ENCODE data around the gene HPSE. TPM values are rescaled to one million over a fixed set of nuclear protein-coding genes. Genes with fewer than 3 reads are reported as not detected.
A peak's percentile ranks its signal among the peaks of the same experiment; 100 is the strongest.

The HPSE gene
- polyA plus RNA-seq, 1 of the 3 experiments (the other 2 are of a cell fraction): 1.7 TPM

DNA sequence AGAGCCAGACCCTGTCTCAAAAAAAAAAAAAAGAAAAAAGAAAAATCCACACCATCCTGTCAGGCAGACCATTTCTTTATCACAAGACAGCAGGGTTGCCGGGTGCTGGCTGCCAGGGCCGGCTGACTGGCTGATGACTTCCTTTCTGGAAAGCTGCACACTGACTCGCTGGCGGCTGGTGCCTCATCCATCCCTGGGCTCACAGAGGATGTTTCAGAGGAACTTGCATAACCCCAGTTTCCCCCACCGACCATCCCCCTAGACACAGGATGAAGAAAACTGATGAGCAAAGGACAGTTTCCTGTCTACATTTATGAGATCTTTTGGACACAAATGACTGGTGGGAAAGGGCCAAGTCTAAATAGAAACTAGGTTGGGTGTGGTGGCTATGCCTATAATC, 14.1 kb downstream of the HPSE start:
- no peak for TF ChIP-seq MXI1 (IDR thresholded peaks at IDR 0.05; ENCODE audit: low read depth, low read length)
- no peak for TF ChIP-seq RAD21 (IDR thresholded peaks at IDR 0.05; ENCODE audit: low read length)
- no peak for TF ChIP-seq MEF2A (IDR thresholded peaks at IDR 0.05; ENCODE audit: borderline replicate concordance, low read depth)
- TF ChIP-seq ELF1 (IDR thresholded peaks at IDR 0.05): no peak
- TF ChIP-seq, protein P1, sequence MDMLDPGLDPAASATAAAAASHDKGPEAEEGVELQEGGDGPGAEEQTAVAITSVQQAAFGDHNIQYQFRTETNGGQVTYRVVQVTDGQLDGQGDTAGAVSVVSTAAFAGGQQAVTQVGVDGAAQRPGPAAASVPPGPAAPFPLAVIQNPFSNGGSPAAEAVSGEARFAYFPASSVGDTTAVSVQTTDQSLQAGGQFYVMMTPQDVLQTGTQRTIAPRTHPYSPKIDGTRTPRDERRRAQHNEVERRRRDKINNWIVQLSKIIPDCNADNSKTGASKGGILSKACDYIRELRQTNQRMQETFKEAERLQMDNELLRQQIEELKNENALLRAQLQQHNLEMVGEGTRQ (IDR thresholded peaks at IDR 0.05; ENCODE audit: borderline replicate concordance, low read depth, low read length): no peak
- TF ChIP-seq JUND (IDR thresholded peaks at IDR 0.05): no peak
- H3K79me2 ChIP-seq (ENCODE audit: insufficient read depth): no peaks in the 10 kb centered on the region
- peak overlapping the region; percentile 72; the same call in 1 of the 2 replicates for H2AFZ ChIP-seq (ENCODE audit: low read depth)
- peaks cover 4% of the 10 kb centered on the region; the same call in 1 of the 2 replicates for H3K27me3 ChIP-seq (ENCODE audit: insufficient read depth)
- H3K9me2 ChIP-seq: no peaks in the 10 kb centered on the region
- DNase-seq: no peak
- ChIA-PET CTCF (interaction anchor here (1.8 kb wide), 1 partner anchor 39 kb away, joined by 8 read pairs; no protein-coding TSS in a partner anchor), POLR2A (no interaction called here)
- no peak overlapping the region for H3K9ac ChIP-seq
- 0 out of 2 replicates have a peak overlapping the region, but pooled peaks have one; percentile 15 for H3K4me2 ChIP-seq
- no peaks in the 10 kb centered on the region for H4K20me1 ChIP-seq (ENCODE audit: insufficient read depth)
- H3K4me1 ChIP-seq (ENCODE audit: control insufficient read depth in 1 of 2, insufficient read depth in 2 of 2, low read depth in 1 of 2, low read length in 1 of 2): no peaks in the 10 kb centered on the region
- H3K4me3 ChIP-seq (ENCODE audit: low read depth in 2 of 2, low read length in 1 of 2): no peak overlapping the region; a peak in 1 of 4 replicates
- WGBS (ENCODE audit: low lambda C conversion rate): 20% methylated on average over 5 of the region's 5 CpGs
- no peaks in the 10 kb centered on the region for H3F3A ChIP-seq (replicated peaks; ENCODE audit: insufficient read depth)
- H3K27ac ChIP-seq (ENCODE audit: low read depth in 2 of 2, low read length in 1 of 2): no peak overlapping the region; a peak in 1 of 4 replicates
- no peaks in the 10 kb centered on the region for H3K9me3 ChIP-seq
- H3K36me3 ChIP-seq (replicated peaks in 1 of 2; ENCODE audit: control insufficient read depth in 1 of 2, insufficient read depth in 2 of 2, low read length in 1 of 2): no peaks in the 10 kb centered on the region

- ChIA-PET POLR2A (no interaction called here), CTCF (interaction anchor here (1.8 kb wide), 1 partner anchor 37 kb away, joined by 8 read pairs; no protein-coding TSS in a partner anchor)
- Histone ChIP-seq H3K9me3 (no peaks in the 10 kb centered on the region), H3K9me2 (no peaks in the 10 kb centered on the region), H3K4me2 (no peak overlapping the region), H3K27me3 (ENCODE audit: insufficient read depth) (peaks cover 4% of the 10 kb centered on the region; the same call in 1 of the 2 replicates), H3K36me3 (replicated peaks in 1 of 2; ENCODE audit: control insufficient read depth in 1 of 2, insufficient read depth in 2 of 2, low read length in 1 of 2) (no peaks in the 10 kb centered on the region), H3K27ac (ENCODE audit: low read depth in 2 of 2, low read length in 1 of 2) (no peak overlapping the region), H3K9ac (no peak overlapping the region), H3K4me1 (ENCODE audit: control insufficient read depth in 1 of 2, insufficient read depth in 2 of 2, low read depth in 1 of 2, low read length in 1 of 2) (no peaks in the 10 kb centered on the region), H4K20me1 (ENCODE audit: insufficient read depth) (no peaks in the 10 kb centered on the region), H3K4me3 (ENCODE audit: low read depth in 2 of 2, low read length in 1 of 2) (no peak overlapping the region), H3F3A (replicated peaks; ENCODE audit: insufficient read depth) (no peaks in the 10 kb centered on the region), H3K79me2 (ENCODE audit: insufficient read depth) (no peaks in the 10 kb centered on the region), H2AFZ (ENCODE audit: low read depth) (no peak overlapping the region)
- no peak for DNase-seq
- TF ChIP-seq POLR2AphosphoS5 (IDR thresholded peaks at IDR 0.05; ENCODE audit: low read depth, low read length): no peak
- TF ChIP-seq TEAD4 (IDR thresholded peaks at IDR 0.05; ENCODE audit: borderline replicate concordance, insufficient read depth): no peak
- 83% methylated on average over 3 of the region's 3 CpGs for WGBS (ENCODE audit: low lambda C conversion rate)
Observed at GRCh38 chr4:83318666-83319065, 16.0 kb downstream of the HPSE start.

GRCh38 chr4:83317671-83318070, 17.0 kb downstream of the HPSE start:
- ChIA-PET POLR2A (no interaction called here), CTCF (interaction anchor here (0.9 kb wide), 1 partner anchor 57 kb away, joined by 3 read pairs; no protein-coding TSS in a partner anchor)
- TF ChIP-seq, protein P1 (IDR thresholded peaks at IDR 0.05; ENCODE audit: borderline replicate concordance, low read depth, low read length): no peak
- TF ChIP-seq POLR2AphosphoS5 (IDR thresholded peaks at IDR 0.05; ENCODE audit: low read depth, low read length) (no peak), YY1 (IDR thresholded peaks at IDR 0.05; ENCODE audit: low read depth) (no peak), RXRA (IDR thresholded peaks at IDR 0.05; ENCODE audit: borderline replicate concordance, low read depth) (no peak), ELF1 (IDR thresholded peaks at IDR 0.05) (no peak), ZBTB33 (IDR thresholded peaks at IDR 0.05; ENCODE audit: borderline replicate concordance, low read depth) (no peak), FOXM1 (IDR thresholded peaks at IDR 0.05; ENCODE audit: low read depth) (no peak), RAD21 (IDR thresholded peaks at IDR 0.05; ENCODE audit: low read length) (no peak), TEAD4 (IDR thresholded peaks at IDR 0.05; ENCODE audit: borderline replicate concordance, insufficient read depth) (no peak), CHD2 (IDR thresholded peaks at IDR 0.05; ENCODE audit: low read length, partially characterized antibody) (no peak), GABPA (IDR thresholded peaks at IDR 0.05; ENCODE audit: low read depth) (no peak)
- TF ChIP-seq, protein P2, sequence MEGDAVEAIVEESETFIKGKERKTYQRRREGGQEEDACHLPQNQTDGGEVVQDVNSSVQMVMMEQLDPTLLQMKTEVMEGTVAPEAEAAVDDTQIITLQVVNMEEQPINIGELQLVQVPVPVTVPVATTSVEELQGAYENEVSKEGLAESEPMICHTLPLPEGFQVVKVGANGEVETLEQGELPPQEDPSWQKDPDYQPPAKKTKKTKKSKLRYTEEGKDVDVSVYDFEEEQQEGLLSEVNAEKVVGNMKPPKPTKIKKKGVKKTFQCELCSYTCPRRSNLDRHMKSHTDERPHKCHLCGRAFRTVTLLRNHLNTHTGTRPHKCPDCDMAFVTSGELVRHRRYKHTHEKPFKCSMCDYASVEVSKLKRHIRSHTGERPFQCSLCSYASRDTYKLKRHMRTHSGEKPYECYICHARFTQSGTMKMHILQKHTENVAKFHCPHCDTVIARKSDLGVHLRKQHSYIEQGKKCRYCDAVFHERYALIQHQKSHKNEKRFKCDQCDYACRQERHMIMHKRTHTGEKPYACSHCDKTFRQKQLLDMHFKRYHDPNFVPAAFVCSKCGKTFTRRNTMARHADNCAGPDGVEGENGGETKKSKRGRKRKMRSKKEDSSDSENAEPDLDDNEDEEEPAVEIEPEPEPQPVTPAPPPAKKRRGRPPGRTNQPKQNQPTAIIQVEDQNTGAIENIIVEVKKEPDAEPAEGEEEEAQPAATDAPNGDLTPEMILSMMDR (IDR thresholded peaks at IDR 0.05): no peak

More at GRCh38 chr4:83317671-83318070, 17.0 kb downstream of the HPSE start:
- Histone ChIP-seq H4K20me1 (ENCODE audit: insufficient read depth) (no peaks in the 10 kb centered on the region), H3K79me2 (ENCODE audit: insufficient read depth) (no peaks in the 10 kb centered on the region), H3K27me3 (ENCODE audit: insufficient read depth) (no peaks in the 10 kb centered on the region; the same call in 1 of the 2 replicates), H3K4me2 (no peak overlapping the region), H3K9ac (no peak overlapping the region), H2AFZ (ENCODE audit: low read depth) (no peak overlapping the region), H3K9me2 (no peaks in the 10 kb centered on the region), H3K4me3 (ENCODE audit: low read depth in 2 of 2, low read length in 1 of 2) (no peak overlapping the region), H3K27ac (ENCODE audit: low read depth in 2 of 2, low read length in 1 of 2) (no peak overlapping the region), H3K9me3 (no peaks in the 10 kb centered on the region), H3K4me1 (ENCODE audit: control insufficient read depth in 1 of 2, insufficient read depth in 2 of 2, low read depth in 1 of 2, low read length in 1 of 2) (no peaks in the 10 kb centered on the region), H3K36me3 (replicated peaks in 1 of 2; ENCODE audit: control insufficient read depth in 1 of 2, insufficient read depth in 2 of 2, low read length in 1 of 2) (no peaks in the 10 kb centered on the region), H3F3A (replicated peaks; ENCODE audit: insufficient read depth) (no peaks in the 10 kb centered on the region)
- DNase-seq: no peak
- 25% methylated on average over 4 of the region's 4 CpGs for WGBS (ENCODE audit: low lambda C conversion rate)
